GM21515 (cell line): ENCODE measurements around the gene LHFPL2.

Experiments
- ATAC-seq: cut with Tn5 transposase; IDR thresholded peaks from one replicate; pipeline ENCODE4 v1.9.1; 2021; ENCODE audit not compliant: unreplicated experiment

The LHFPL2 gene

GRCh38 chr5:78547731-78548615 lies 100.6 kb downstream of the LHFPL2 start:
- ATAC-seq, result no peak

DNA sequence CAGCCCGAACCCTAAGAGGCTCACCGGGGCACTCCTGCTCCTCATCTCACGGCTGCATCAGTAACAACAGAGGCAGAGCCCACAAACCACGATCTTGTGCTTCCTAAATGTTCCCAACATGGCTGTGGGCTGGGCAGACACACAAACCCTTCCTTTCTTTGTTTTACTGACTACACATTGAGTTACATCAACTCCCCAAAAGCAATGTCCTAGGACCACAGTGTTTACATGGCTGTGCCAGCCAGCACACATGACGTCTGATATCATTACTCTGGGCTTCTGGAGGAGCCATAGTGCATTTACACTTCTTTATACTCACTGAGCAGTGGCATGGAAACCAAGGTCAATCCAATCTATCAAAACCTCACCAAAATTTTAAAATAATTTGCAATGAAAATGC lies 101.4 kb downstream of the LHFPL2 start:
- ATAC-seq, result no peak

DNA sequence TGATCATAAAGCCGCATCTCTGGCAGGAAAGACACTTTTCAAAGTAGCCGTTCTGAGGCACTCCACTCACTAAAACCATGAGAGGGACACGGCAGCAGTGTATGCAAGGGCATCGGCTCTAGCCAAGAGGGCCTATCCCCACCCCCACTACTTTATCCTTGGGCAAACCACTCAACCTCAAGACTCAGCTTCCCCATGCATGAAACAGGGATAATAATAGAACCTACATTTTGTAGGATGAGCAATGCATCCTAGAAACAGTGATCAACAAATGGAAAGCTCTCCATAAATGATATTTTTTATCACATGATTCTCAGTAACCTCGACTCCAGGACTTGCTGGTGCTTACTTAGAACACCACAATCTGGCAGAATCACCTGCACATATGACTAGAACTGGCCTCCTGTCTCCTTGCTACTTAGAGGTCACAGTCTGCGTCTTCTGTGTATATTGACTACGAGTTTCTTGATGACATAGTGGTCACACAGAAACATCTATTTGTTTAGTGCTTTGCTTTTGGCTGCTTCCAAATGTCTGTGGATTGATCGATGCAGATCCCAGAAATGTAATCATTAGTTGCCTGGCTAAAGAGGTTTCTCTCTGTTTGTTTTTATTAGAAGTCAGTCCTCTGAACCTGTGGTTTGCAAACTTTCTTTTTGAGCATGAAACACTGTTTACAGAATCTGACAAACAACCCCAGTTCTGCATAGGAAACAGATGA lies 102.1 kb downstream of the LHFPL2 start:
- no peak for ATAC-seq

DNA sequence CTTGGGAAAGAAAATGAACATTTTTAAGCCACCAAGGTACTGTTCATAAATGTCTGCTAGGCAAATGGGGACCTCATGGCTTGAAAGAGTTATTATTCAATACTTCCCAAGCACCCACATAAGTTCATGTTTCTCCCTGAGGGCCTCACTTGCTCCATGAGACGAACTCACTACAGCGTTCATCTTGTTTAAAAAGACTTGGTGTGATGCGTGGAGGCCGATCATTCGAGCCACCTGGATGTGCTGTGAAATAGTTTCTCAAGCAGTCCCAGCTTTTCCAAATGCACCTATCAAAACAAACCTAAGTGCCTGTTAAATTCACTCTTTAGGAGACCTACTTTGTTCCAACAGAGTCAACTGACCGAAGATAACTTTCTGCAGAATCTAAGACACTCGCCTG lies 103.2 kb downstream of the LHFPL2 start:
- no peak for ATAC-seq

DNA sequence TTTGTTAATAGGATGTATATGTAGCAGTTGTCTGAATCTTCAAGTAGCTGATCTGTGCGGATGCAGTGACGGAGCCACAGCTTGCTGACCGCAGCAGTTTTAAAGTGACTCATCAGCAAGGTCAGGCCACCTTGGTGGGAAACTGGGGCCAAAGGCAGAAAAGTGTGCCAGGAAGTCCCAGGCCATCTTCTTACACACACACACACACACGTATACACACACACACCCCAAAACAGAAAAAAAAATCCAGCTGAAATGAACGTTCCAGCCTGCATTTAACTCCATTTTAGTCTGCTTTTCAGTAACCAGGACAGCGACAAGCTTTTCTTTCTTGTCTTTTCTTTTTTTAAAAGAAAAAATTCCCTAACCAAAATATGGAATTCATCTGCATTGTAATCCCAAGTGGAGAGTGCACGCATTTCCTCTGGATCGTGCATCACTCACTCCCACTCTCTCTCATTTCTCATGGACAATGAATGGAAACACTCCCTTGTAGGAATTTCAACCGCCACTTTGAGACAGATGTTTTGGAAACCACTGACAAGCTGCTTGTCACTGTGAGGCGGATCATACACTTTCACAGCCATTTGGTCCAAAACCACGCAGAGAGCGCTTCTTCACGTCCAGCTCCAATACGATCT lies 103.9 kb downstream of the LHFPL2 start:
- ATAC-seq, result peak; percentile 49

DNA sequence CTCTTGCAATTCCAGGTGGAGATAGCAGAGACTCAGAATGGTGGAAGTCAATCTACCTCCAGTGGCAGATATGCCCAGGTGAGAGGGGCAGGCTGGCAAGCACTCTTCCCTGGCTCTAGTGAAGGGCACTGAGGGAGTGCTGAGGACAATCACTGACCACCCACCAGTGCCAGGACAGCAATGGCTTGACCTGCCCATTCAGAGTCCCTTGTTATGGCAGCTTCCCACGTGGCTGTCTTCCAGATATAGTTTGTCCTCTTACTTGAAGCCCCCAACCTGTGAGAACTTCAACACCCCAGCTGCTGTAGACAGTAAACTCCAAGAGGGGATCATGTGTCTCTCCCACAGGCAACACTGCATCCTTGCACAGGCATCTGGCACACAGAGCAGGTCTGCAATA lies 104.7 kb downstream of the LHFPL2 start:
- ATAC-seq, result no peak

DNA sequence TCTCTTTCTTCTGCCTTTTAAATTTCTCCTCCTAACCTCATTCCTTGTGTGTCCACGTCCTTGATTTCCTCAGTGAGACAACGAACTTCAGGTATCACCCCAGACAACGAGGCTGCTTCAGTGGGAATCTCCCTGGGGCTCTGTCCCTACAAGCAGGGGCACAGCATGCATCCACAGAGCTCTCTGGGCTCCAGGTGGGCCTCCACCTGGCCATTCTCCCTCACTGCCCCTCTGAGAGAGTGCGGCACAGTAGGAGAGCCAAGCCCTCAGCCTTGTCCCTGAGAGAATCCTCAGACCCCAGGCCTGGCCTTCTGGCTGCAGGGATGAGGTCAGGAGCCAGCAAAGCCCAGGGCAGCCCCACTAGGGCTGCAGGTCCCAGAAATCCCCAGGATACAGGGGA lies 105.3 kb downstream of the LHFPL2 start:
- no peak for ATAC-seq

- ATAC-seq, result no peak
Measured at GRCh38 chr5:78542321-78542840, 106.2 kb downstream of the LHFPL2 start.

DNA sequence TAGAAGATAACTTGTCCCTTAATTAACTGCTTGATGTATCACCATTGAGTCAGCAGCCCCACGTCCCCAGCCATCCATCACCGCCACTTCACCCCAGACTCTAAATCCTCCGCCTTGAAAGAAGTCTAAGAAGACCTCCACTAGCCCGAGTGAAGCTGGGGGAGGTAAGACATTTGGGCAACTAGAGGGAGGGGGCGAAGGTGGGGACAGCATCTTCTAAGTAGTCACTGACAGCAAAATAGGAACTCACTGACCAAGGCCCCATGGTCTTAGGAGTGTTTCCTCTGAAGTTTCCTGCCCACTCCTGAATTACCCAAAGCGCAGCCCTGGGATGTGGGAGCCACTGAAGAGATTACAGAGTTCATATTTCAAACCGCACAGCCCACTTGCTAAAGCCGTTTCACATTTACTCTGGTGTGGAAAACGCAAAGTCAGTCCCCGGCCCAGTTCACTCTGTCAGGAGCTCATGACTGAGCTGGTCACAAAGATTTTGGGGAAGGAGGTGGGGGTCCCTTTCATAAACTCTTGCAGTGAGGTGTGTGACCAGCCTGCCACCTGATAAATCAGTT lies 107.4 kb downstream of the LHFPL2 start:
- ATAC-seq, result no peak

DNA sequence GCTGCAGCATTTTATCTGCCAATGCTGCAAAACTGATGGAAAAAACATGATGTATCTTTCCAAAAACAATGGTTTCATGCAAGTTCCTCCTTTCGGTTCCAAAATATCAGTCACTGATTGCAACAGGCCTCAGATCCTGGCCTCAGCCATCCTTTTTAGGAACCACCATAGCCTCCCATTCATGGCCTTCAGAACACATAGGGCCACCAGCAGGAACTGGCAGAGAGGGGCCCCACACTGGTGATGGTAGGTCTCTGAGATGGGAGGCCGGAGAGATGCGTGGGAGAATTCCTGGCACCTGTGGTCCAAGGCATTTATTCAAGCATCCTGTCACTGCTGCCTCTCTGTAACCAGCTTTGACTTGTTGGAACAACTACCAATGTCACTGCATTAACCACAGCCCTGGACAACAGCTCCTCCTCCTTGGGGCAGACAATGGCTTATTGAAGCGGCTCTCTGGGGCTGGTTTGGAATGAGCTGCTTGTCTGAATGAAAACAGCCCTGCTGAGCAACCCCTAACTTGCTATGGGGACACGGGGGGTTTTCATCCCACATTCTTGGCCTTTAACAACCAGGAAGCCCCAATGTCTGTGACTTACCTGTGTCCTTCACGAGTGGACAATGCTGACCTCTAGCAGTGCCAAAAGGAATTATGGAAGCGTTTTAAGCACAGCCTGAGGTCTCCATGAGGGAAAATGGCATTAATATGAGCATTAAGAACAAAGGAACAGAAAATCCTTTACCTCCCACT lies 108.1 kb downstream of the LHFPL2 start:
- no peak for ATAC-seq

DNA sequence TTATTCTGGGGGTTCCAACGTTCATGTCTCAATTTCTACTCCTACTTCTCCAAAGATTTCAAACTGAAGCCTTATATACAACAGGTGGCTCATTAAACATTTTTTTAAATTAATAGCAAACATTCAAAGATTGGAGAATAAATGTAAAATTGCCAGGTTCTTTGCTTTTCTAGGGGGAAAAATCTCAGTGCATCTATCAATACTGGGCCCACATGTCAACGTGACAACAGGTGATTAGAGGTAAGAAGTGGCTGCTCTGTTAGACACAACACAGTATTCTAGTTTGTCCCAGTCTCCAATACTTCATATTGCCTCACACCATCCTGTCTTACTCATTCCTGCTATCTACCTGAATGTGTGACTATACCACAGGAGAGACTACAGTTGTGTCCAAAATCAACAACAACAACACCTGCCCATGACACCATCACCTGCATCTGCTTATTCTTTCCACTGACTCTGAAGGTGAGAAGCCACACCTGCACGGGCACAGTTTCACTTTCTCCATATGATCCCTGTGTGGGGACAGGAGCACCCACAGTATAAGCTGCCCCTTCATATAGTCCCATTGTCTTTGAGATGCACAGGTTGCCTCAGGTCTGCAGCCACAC lies 110.2 kb downstream of the LHFPL2 start:
- ATAC-seq, result no peak

GRCh38 chr5:78537821-78538220 lies 110.8 kb downstream of the LHFPL2 start:
- no peak for ATAC-seq

GRCh38 chr5:78537411-78537810 lies 111.2 kb downstream of the LHFPL2 start:
- no peak for ATAC-seq

GRCh38 chr5:78536661-78537196 lies 111.8 kb downstream of the LHFPL2 start:
- ATAC-seq, result no peak

- no peak for ATAC-seq
Measured at GRCh38 chr5:78534905-78535200, 113.7 kb downstream of the LHFPL2 start.

- no peak for ATAC-seq
Measured at GRCh38 chr5:78534148-78534904, 114.2 kb downstream of the LHFPL2 start.

GRCh38 chr5:78533356-78533755 lies 115.2 kb downstream of the LHFPL2 start:
- ATAC-seq, result no peak

DNA sequence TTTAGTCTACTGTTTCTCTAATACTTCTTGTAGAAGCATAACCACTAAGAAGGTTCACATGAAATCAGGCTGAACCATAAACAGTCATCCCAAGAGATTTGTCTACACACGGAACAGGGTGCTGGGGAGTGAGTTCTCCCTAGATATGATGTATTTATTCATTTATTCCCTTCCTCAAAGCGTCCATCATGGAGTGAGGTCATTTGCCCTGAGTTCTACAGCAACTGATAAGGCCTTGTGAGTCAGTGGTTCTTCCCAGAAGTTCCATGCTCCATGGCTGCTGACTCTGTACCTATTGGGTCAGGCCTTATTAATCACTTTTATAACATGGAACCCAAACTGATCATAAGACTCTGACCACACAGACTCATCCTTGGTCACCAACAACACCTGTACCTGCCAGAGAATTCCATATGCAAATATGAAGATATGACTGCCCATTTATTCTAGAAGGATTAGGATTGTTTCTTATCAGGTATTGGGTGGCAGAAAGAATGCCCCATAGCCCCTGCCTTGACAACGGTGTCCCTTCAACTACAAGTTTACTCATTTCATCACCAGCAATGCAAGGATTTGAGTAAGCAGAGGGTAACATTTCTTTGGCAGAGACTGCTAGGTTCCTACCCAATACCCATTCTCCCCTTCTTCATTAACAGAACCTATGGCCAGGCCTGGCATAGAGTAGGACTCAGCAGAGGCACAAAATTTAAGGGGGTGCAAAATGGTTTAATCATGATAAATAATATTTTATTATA lies 118.1 kb downstream of the LHFPL2 start:
- ATAC-seq, result no peak

GRCh38 chr5:78527925-78528324 lies 120.6 kb downstream of the LHFPL2 start:
- ATAC-seq, result no peak
